H1 (cell line): Measurements from ENCODE around the gene PELI2. TPM values are rescaled to one million over a fixed set of nuclear protein-coding genes. Genes with fewer than 3 reads are reported as not detected.

ENCODE experiments used
- CTCF ChIA-PET: fragments of 300-600 bp; sonication (Branson Sonifier 250); formaldehyde crosslinking; loops from one replicate; lab custom pipeline; 2021; ENCODE audit not compliant: partially characterized antibody; lab: Charles Lee
- POLR2A ChIA-PET: fragments of 300-600 bp; sonication (Branson Sonifier 250); formaldehyde crosslinking; loops from one replicate; lab custom pipeline; 2021; ENCODE audit warnings: inconsistent platforms; ENCODE audit not compliant: partially characterized antibody; lab: Charles Lee
- DNase-seq, 2 experiments: peaks; one replicate each; pipeline versions ENCODE4 v3.0.0 to v3.0.0-alpha.2; 2010 to 2022; ENCODE audit warnings: low spot score in 2 of 2, low read depth in 1 of 2, mixed read lengths in 1 of 2
- FAIRE-seq: peaks from 2 replicates; lab custom pipeline; 2011; peaks lifted over from hg19 to GRCh38; lab: Jason Lieb, UNC
- H2AFZ ChIP-seq: 2 replicates; pipeline ENCODE4 v1.8.1; 2012; ENCODE audit warnings: low read length, inconsistent platforms
- H2AK5ac ChIP-seq: 2 replicates; pipeline ENCODE4 v1.6.1; 2013; ENCODE audit warnings: low read depth, low read length
- H2BK120ac ChIP-seq: replicated peaks from 2 replicates; pipeline ENCODE3; 2013; ENCODE audit warnings: low read depth, low read length, inconsistent platforms
- H2BK12ac ChIP-seq: 2 replicates; pipeline ENCODE4 v1.6.1; 2013; ENCODE audit warnings: low read depth, low read length
- H2BK15ac ChIP-seq: 2 replicates; pipeline ENCODE4 v1.6.1; 2013; ENCODE audit warnings: low read length
- H2BK20ac ChIP-seq: 2 replicates; pipeline ENCODE4 v1.6.1; 2013; ENCODE audit warnings: low read length
- H2BK5ac ChIP-seq: 2 replicates; pipeline ENCODE4 v1.6.1; 2013; ENCODE audit warnings: low read depth, low read length
- H3K14ac ChIP-seq: 2 replicates; pipeline ENCODE4 v1.6.1; 2013; ENCODE audit warnings: inconsistent platforms; ENCODE audit not compliant: insufficient read length
- H3K18ac ChIP-seq: 2 replicates; pipeline ENCODE4 v1.6.1; 2013; ENCODE audit warnings: low read length; ENCODE audit errors: extremely low read depth
- H3K23ac ChIP-seq: 2 replicates; pipeline ENCODE4 v1.6.1; 2013; ENCODE audit warnings: inconsistent platforms; ENCODE audit not compliant: insufficient read length
- H3K23me2 ChIP-seq: 2 replicates; pipeline ENCODE4 v1.6.1; 2013; ENCODE audit warnings: low read depth, low read length
- H3K27ac ChIP-seq: 2 replicates; pipeline ENCODE4 v1.6.1; 2011; ENCODE audit warnings: low read depth, low read length, inconsistent platforms
- H3K27me3 ChIP-seq, 4 experiments: replicated peaks in 1 of 4; 1 replicate in 1 of 4; 2 replicates in 3 of 4; pipeline versions ENCODE4 v1.6.1 to v1.8.1; 2011 to 2013; ENCODE audit warnings: low read length in 3 of 4, mild to moderate bottlenecking in 3 of 4, inconsistent platforms in 2 of 4, mixed read lengths in 2 of 4, moderate library complexity in 1 of 4; ENCODE audit not compliant: control insufficient read depth in 3 of 4, insufficient read depth in 3 of 4; ENCODE audit errors: extremely low read depth in 1 of 4
- H3K36me3 ChIP-seq, 4 experiments: 2 replicates each; pipeline versions ENCODE4 v1.6.1 to v1.8.1; 2011 to 2013; ENCODE audit warnings: mild to moderate bottlenecking in 4 of 4, low read length in 3 of 4, moderate library complexity in 2 of 4, control low read depth in 1 of 4, inconsistent platforms in 1 of 4; ENCODE audit not compliant: insufficient read depth in 4 of 4, control insufficient read depth in 2 of 4
- H3K4ac ChIP-seq: replicated peaks from 2 replicates; pipeline ENCODE3; 2013; ENCODE audit warnings: low read length, low read depth, mixed read lengths, inconsistent platforms; ENCODE audit not compliant: insufficient read length
- H3K4me1 ChIP-seq, 4 experiments: replicated peaks in 1 of 4; 1 replicate in 1 of 4; 2 replicates in 3 of 4; pipeline versions ENCODE4 v1.6.1 to v1.8.1; 2011 to 2013; ENCODE audit warnings: low read length in 3 of 4, inconsistent platforms in 2 of 4, mixed read lengths in 1 of 4; ENCODE audit not compliant: insufficient read depth in 4 of 4, control insufficient read depth in 3 of 4
- H3K4me2 ChIP-seq, 2 experiments: 2 replicates each; pipeline versions ENCODE4 v1.6.1 to v1.8.1; 2011 to 2013; ENCODE audit warnings: low read depth in 2 of 2, low read length in 2 of 2, control low read depth in 1 of 2, inconsistent platforms in 1 of 2, mild to moderate bottlenecking in 1 of 2; ENCODE audit not compliant: insufficient read depth in 1 of 2
- H3K4me3 ChIP-seq, 4 experiments: fragments of 200-600, 300-600 bp in 1 of 4; sonication (generic), shearing (Covaris generic), sonication (Bioruptor Twin) in 1 of 4; 2 replicates each; pipeline versions ENCODE4 v1.5.1 to v1.8.1; 2011 to 2016; ENCODE audit warnings: low read length in 4 of 4, low read depth in 3 of 4, control low read depth in 2 of 4, inconsistent platforms in 2 of 4, mild to moderate bottlenecking in 2 of 4, mixed read lengths in 1 of 4, moderate library complexity in 1 of 4; ENCODE audit not compliant: insufficient read depth in 2 of 4; ENCODE audit errors: extremely low read depth in 1 of 4
- H3K56ac ChIP-seq: replicated peaks from 2 replicates; pipeline ENCODE3; 2013; ENCODE audit warnings: low read depth, mild to moderate bottlenecking, mixed read lengths, low read length, inconsistent platforms; ENCODE audit not compliant: insufficient read length
- H3K79me1 ChIP-seq: 2 replicates; pipeline ENCODE4 v1.6.1; 2013; ENCODE audit warnings: low read depth, low read length, control low read depth
- H3K79me2 ChIP-seq, 2 experiments: 2 replicates each; pipeline versions ENCODE4 v1.6.1 to v1.8.1; 2012 to 2013; ENCODE audit warnings: low read length in 2 of 2, mild to moderate bottlenecking in 2 of 2, inconsistent platforms in 1 of 2; ENCODE audit not compliant: insufficient read depth in 2 of 2, control insufficient read depth in 1 of 2
- H3K9ac ChIP-seq, 4 experiments: replicated peaks in 1 of 4; 1 replicate in 1 of 4; 2 replicates in 3 of 4; pipeline versions ENCODE4 v1.6.1 to v1.8.1; 2011 to 2013; ENCODE audit warnings: low read depth in 3 of 4, low read length in 3 of 4, control low read depth in 2 of 4, mild to moderate bottlenecking in 2 of 4, moderate library complexity in 2 of 4, inconsistent platforms in 1 of 4; ENCODE audit errors: extremely low read depth in 1 of 4
- H3K9me3 ChIP-seq, 2 experiments: 2 replicates each; pipeline versions ENCODE4 v1.6.1 to v1.8.1; 2012 to 2013; ENCODE audit warnings: mild to moderate bottlenecking in 2 of 2, moderate library complexity in 2 of 2, control low read depth in 1 of 2, inconsistent platforms in 1 of 2, low read depth in 1 of 2, low read length in 1 of 2, mixed read lengths in 1 of 2; ENCODE audit not compliant: insufficient read depth in 2 of 2
- H4K20me1 ChIP-seq, 2 experiments: replicated peaks in 1 of 2; 2 replicates each; pipeline versions ENCODE3 to v1.8.1; 2011 to 2013; ENCODE audit warnings: inconsistent platforms in 2 of 2, low read length in 2 of 2, mild to moderate bottlenecking in 1 of 2; ENCODE audit not compliant: insufficient read depth in 2 of 2, control insufficient read depth in 1 of 2
- H4K5ac ChIP-seq: 2 replicates; pipeline ENCODE4 v1.6.1; 2013; ENCODE audit warnings: low read length, low read depth, mixed read lengths, inconsistent platforms; ENCODE audit not compliant: insufficient read length
- H4K8ac ChIP-seq: 2 replicates; pipeline ENCODE4 v1.8.0; 2013; ENCODE audit warnings: mild to moderate bottlenecking, moderate library complexity, low read length, inconsistent platforms; ENCODE audit not compliant: insufficient read depth; ENCODE audit errors: extremely low read depth
- H4K91ac ChIP-seq: replicated peaks from 2 replicates; pipeline ENCODE3; 2013; ENCODE audit warnings: low read length, mixed read lengths, inconsistent platforms; ENCODE audit not compliant: insufficient read length
- ATF3 ChIP-seq: IDR thresholded peaks from 2 replicates; pipeline ENCODE4 v1.6.1; 2011; ENCODE audit warnings: low read depth, mild to moderate bottlenecking, low read length; ENCODE audit not compliant: insufficient read depth
- BACH1 ChIP-seq: IDR thresholded peaks from 2 replicates; pipeline ENCODE4 v1.6.1; 2012; ENCODE audit warnings: low read length, improper control_type of control experiment
- BCL11A ChIP-seq, 2 experiments: IDR thresholded peaks; one replicate each; pipeline ENCODE4 v1.6.1; 2011; ENCODE audit warnings: low read depth in 2 of 2, low read length in 2 of 2, mild to moderate bottlenecking in 2 of 2
- CHD1 ChIP-seq: IDR thresholded peaks from 2 replicates; pipeline ENCODE4 v1.6.1; 2012; ENCODE audit warnings: low read depth, low read length, improper control_type of control experiment
- GABPA ChIP-seq: IDR thresholded peaks from 2 replicates; pipeline ENCODE4 v1.6.1; 2011; ENCODE audit warnings: mild to moderate bottlenecking, low read length, moderate library complexity, borderline replicate concordance; ENCODE audit not compliant: insufficient read depth
- NRF1 ChIP-seq: IDR thresholded peaks from 2 replicates; pipeline ENCODE4 v1.6.1; 2011; ENCODE audit warnings: mild to moderate bottlenecking, low read depth, low read length, improper control_type of control experiment
- RNF2 ChIP-seq: fragments of 200-900, 300-1000 bp; sonication (generic); IDR thresholded peaks from 2 replicates; pipeline ENCODE4 v1.7.1; 2016; ENCODE audit warnings: borderline replicate concordance, low read depth, mild to moderate bottlenecking, antibody characterized with exemption, low read length; ENCODE audit not compliant: poor library complexity, severe bottlenecking; ENCODE audit errors: missing control alignments
- SAP30 ChIP-seq: fragments of 300-600 bp; sonication (generic); IDR thresholded peaks from 2 replicates; pipeline ENCODE4 v1.7.1; 2012; ENCODE audit warnings: low read length, moderate library complexity, mild to moderate bottlenecking, inconsistent platforms; ENCODE audit not compliant: insufficient read depth, insufficient replicate concordance
- SIX5 ChIP-seq: IDR thresholded peaks from 2 replicates; pipeline ENCODE4 v1.6.1; 2011; ENCODE audit warnings: mild to moderate bottlenecking, low read depth, low read length
- WGBS, 2 experiments: shearing (Covaris generic) in 1 of 2; methylation state at CpG; one replicate each; pipeline versions ENCODE4 v1.1.6 to v1.1.7; 2013 to 2015; ENCODE audit warnings: low lambda C conversion rate in 2 of 2, mixed read lengths in 2 of 2, inconsistent platforms in 1 of 2, low coverage in 1 of 2, missing lambda C conversion rate in 1 of 2; ENCODE audit not compliant: insufficient replicate concordance in 2 of 2, insufficient coverage in 1 of 2, insufficient read length in 1 of 2; ENCODE audit errors: extremely low coverage in 1 of 2, missing lambda C conversion rate in 1 of 2; 5-methylcytosine and 5-hydroxymethylcytosine counted together
- polyA plus RNA-seq, 7 experiments: library from polyadenylated mRNA; depleted of rRNA in 3 of 7; stranded (reverse) in 5 of 7; unstranded in 2 of 7; fragments of >200 nt in 5 of 7; fragments of 200-250 nt in 2 of 7; gene quantifications; 1 replicate in 5 of 7; 2 replicates in 1 of 7; 4 replicates in 1 of 7; pipeline versions ENCODE4 v1.2.1 to v1.2.3, GENCODE V29; 2011 to 2013; ENCODE audit warnings: missing spikeins in 2 of 7, mixed read lengths in 2 of 7
- total RNA-seq: library from RNA; stranded (reverse); fragmentation: NEBNext Ultra II Directional; extraction: Animal tissue kit (Norgen Biotek cat#: 25700); gene quantifications from 2 replicates; pipeline ENCODE4 v1.2.1, GENCODE V29; 2021
- TF ChIP-seq, protein P1 (sequence below), 3 experiments: IDR thresholded peaks; 1 replicate in 2 of 3; 2 replicates in 1 of 3; pipeline versions ENCODE4 v1.5.1 to v1.6.1; 2011; ENCODE audit warnings: low read length in 3 of 3, mild to moderate bottlenecking in 3 of 3, inconsistent platforms in 2 of 3, low read depth in 1 of 3, moderate library complexity in 1 of 3; ENCODE audit not compliant: insufficient read depth in 1 of 3; ENCODE audit errors: control extremely low read depth in 1 of 3

Gene PELI2
- total and polyA plus RNA-seq, 2 of the 8 experiments (the other 6 are each of a cell fraction or from before 2014, with no cell fraction given) = 14.6 to 25.7 TPM

DNA sequence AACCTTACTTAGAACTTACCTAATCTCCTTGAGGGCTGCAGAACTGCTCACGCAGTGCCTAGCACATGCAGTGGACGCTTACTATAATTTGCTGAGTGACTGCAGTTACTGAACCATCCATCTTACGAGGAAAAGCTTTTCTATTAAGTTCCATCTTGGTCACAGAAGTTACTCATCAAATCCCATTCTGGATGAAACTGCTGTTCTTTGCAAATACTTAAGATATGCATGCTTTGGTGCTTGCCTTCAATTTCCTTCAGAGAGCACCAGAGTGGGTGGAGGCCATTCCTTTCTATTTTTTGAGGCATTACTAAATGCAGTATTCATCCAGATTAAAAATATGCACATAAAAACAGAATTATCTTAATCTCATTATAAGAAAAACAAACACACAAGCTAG is 17.7 kb upstream of the PELI2 start:
- Histone ChIP-seq H3K27me3 (no peaks in the 10 kb centered on the region), H3K23me2 (no peaks in the 10 kb centered on the region), H4K8ac (no peak overlapping the region), H3K9me3 (peaks cover 0 to 2% of the 10 kb centered on the region in 2 experiments; a peak in 1 of 4 replicates), H2BK5ac (no peak overlapping the region), H3K79me1 (no peaks in the 10 kb centered on the region), H2AK5ac (no peak overlapping the region), H4K5ac (no peak overlapping the region), H3K14ac (no peak overlapping the region), H3K23ac (no peak overlapping the region), H2AFZ (no peak overlapping the region), H4K91ac (no peak overlapping the region), H2BK12ac (no peak overlapping the region), H3K36me3 (no peaks in the 10 kb centered on the region), H3K4me3 (no peak overlapping the region), H3K4me2 (no peak overlapping the region), H3K56ac (no peak overlapping the region), H3K4ac (no peak overlapping the region), H3K27ac (no peak overlapping the region), H3K79me2 (no peaks in the 10 kb centered on the region), H3K18ac (no peak overlapping the region), H3K4me1 (no peaks in the 10 kb centered on the region), H4K20me1 (no peaks in the 10 kb centered on the region), H3K9ac (no peak overlapping the region), H2BK20ac (no peak overlapping the region), H2BK120ac (no peak overlapping the region), H2BK15ac (no peak overlapping the region)
- ChIA-PET CTCF (interaction anchor here (0.6 to 1.6 kb wide), 2 partner anchors 77 to 333 kb away, joined by 3 read pairs; no protein-coding TSS in a partner anchor), POLR2A (no interaction called here)
- no peak for DNase-seq
- 83% methylated on average over 3 of the region's 3 CpGs; no CpG with 5 or more reads in 1 of the 2 experiments for WGBS, 2 experiments
- FAIRE-seq = no peak
- TF ChIP-seq, protein P1, sequence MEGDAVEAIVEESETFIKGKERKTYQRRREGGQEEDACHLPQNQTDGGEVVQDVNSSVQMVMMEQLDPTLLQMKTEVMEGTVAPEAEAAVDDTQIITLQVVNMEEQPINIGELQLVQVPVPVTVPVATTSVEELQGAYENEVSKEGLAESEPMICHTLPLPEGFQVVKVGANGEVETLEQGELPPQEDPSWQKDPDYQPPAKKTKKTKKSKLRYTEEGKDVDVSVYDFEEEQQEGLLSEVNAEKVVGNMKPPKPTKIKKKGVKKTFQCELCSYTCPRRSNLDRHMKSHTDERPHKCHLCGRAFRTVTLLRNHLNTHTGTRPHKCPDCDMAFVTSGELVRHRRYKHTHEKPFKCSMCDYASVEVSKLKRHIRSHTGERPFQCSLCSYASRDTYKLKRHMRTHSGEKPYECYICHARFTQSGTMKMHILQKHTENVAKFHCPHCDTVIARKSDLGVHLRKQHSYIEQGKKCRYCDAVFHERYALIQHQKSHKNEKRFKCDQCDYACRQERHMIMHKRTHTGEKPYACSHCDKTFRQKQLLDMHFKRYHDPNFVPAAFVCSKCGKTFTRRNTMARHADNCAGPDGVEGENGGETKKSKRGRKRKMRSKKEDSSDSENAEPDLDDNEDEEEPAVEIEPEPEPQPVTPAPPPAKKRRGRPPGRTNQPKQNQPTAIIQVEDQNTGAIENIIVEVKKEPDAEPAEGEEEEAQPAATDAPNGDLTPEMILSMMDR (IDR thresholded peaks at IDR 0.05; ENCODE audit: control extremely low read depth in 1 of 3, insufficient read depth in 1 of 3, low read depth in 1 of 3, low read length in 3 of 3) = no peak
- no peak for TF ChIP-seq ATF3
- TF ChIP-seq GABPA = no peak
- TF ChIP-seq BACH1 = no peak
- TF ChIP-seq CHD1 = no peak
- no peak for TF ChIP-seq SIX5
- no peak for TF ChIP-seq SAP30
- no peak for TF ChIP-seq BCL11A (IDR thresholded peaks at IDR 0.05; ENCODE audit: low read depth in 2 of 2, low read length in 2 of 2)
- TF ChIP-seq RNF2 = no peak
- TF ChIP-seq NRF1 = no peak
